HUDEP-2 (cell line): Measurements from ENCODE around the gene SCRN1.
"Not testable (repeated sequence)": the region's sequence is repeated elsewhere in the genome, so short reads cannot be mapped to it uniquely, and the experiment has no call there.

Experiments
- DNase-seq, 76 experiments: peaks; one replicate each; lab custom pipeline; 2025; ENCODE audit not compliant: unreplicated experiment in 76 of 76; lab: John Stamatoyannopoulos, UW

The SCRN1 gene

DNA sequence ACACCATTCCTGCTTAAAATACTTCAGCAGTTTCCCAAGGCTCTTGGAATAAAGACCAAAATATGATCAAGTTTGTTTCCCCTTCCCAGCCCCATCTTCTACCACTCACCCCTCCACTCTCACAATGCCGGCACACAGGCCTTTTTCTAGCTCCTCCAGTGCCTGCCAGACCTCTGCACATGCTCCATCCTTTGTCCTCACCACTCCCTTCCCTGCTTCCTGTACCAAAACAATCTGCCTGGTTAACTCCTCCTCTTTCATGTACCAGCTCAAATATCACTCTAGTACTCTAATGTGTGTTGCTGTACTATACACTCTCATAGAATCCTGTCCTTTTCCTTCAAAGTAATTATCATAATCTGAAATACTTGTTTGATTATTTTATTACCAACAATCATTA lies 19.4 kb downstream of the SCRN1 start:
- no peak for DNase-seq

DNA sequence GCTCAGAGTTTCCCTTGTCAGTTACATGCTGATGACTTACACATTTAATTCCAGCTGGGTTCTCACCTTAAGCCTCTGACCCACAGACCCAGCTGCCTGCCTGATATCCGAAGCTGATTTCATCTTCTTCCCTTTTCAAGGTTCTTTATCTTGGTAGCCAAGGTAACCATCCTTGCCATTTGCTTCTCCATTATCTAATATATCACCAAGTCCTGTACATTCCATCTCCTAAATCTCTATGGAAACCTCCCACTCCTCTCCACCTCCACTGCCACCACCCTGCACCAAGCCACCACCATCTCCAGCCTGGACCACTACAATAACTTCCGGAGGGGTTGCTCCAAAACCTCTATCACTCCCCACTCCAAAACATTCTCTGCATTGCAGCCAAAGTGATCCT lies 19.9 kb downstream of the SCRN1 start:
- DNase-seq = no peak

DNA sequence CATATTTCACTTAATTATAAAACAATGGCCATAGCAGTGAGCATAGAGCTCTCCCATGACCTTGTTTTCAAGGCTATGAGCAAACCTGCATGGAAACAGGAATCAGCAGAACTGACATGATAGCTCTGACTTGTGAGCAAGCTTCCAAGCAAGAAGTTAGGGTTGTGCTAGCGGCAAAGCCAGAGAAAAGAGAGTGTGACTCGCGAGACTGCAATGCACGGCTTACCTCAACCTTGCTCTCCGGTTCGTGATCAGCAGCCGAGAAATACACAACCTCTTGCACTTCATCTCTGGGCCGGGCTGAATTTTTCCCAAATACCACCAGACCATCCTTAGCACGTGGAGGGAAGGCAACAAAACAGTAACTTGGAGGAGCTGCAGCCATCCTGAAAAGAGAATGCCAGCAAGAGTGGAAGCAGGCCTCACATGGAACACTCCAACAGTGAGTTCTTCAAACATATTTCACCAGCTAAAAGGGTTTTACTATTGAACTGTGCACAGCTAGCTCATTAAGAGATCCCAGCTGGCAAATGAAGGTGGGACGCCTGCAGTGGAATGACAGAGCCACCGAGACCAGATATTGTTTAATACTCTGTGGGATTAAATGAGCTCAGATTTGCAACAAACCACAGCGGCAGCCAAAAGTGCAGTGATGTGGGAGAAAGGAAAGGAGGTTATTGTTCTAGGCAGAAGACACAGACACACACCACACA lies 20.8 kb downstream of the SCRN1 start:
- DNase-seq = no peak

DNA sequence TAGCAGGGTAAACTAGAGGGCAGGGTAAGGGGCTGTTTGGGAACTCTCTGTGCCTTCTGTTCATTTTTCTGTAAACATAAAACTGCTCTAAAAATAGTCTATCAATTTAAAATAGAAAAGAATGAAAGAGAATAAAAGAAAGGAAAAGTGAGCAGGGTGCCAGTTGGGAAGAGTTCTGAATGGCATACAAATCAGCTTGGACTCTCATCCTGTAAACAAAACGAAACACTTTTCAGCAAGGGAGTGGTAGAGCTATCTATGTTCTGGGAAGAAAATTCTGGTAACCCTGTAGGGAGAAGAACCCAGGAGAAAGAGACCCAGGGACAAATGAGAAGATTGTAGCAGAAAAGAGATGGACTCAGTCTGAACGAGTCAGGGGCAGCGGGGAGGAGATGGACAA lies 24.6 kb downstream of the SCRN1 start:
- DNase-seq = no peak

DNA sequence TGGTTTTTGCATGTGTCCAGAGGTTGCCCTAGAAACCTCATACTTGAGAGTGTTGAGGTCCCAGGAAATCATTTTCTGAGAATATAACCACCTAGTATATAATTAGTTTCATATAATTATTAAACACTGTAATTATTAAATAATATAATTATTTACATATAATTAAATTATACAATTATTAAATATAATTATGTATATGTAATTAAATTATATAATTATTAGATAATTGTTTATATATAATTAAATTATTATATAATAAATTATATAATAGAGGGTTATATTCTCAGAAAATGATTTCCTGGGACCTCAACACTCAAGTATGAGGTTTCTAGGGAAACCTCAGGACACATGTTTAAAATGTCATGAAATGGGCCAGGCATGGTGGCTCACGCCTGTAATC lies 27.6 kb downstream of the SCRN1 start:
- no peak for DNase-seq

DNA sequence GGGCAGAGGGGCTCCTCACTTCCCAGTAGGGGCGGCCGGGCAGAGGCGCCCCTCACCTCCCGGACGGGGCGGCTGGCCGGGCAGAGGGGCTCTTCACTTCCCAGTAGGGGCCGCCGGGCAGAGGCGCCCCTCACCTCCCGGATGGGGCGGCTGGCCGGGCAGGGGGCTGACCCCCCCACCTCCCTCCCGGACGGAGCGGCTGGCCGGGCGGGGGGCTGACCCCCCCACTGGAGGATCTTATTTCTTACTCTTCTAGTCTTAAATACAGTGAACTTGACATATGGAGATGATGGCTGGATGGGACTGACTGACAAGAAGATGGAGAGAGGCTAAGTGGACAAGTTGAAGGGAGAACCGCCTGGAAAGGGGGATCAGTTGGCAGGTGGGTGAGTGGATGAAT lies 28.0 kb downstream of the SCRN1 start:
- DNase-seq = not testable (repeated sequence)

DNA sequence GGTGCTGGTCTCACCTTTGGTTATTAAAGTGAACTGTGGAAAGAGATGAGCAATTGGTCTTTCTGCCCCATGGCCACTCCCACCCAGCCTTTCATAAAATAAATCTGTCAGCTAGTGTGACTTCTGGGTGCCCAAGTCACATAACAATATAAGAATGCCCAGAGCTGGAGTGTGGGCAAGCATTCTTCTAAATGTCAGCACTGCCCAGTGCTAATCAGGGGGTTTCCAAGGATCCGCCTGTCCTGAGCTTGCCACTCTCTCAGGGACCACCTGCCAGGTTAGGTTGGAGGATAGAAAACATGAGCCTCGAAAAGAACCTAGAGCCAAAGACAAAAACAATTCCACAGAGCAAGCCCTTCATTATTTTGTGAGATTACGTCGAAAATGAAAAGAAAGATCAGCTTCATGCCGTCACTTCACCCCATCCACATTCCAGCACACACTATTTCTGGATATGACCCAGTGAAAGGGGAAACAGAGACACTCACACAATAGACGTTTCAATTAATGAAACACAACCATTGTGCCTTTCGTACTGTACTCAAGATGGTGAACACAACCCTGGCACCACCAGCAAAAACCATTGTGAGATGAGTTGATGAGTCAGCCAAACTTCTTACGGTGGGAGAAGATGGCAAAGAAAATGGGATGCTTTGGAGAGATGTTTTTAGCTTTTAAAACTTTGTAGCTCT lies 30.8 kb downstream of the SCRN1 start:
- DNase-seq = no peak

DNA sequence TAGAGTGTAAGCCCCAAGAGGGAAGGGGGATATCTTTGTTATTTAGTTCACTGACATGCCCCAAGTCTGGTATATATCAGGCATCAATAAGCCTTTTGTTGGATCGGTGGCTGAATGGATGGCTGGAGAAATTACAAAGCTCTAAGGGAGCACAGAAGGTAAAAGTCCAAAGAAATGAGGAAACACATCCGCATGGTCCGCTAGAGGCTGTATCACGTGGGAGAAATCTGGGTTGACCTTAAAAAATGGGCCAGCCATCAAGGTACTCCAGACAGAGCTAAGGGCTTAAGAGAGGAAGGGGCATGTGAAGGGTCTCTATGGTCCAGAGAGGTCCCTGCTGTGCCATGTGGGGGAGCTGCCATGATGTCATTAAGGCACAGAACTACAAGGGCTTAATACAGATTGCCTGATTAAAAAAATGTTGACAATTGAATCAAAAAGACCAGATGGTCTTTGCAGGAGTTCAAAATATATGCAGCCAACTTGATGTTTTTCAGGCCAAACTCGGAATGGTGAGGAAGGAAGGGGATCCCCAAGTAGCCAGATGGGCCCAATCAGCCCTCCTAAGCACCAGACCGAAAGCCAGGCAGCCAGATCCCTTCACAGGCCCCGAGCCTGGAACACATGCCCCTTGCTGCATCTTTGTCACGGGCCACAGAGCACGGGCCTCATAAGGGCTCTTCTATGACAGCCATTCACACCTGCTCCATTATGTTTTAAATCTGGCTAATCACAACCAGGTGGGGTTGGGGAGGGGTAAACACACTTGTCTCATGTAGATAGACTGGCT lies 31.9 kb downstream of the SCRN1 start:
- DNase-seq = no peak

DNA sequence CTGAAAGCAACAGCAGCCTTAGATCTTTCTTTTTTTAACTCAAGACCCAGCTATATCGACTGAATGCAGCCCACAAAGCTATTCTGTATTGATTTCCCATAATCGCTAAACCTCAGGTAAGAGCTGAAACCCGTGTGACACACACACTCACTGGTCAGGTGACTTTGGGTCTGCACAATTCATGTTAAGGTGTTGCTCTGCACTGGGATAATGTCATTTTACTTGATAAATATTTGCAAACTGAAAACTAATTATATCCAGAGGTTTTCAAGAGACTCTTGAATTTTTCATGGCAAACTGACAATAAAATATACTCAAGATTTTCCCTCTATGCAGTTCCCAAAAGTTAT lies 33.1 kb downstream of the SCRN1 start:
- no peak for DNase-seq

DNA sequence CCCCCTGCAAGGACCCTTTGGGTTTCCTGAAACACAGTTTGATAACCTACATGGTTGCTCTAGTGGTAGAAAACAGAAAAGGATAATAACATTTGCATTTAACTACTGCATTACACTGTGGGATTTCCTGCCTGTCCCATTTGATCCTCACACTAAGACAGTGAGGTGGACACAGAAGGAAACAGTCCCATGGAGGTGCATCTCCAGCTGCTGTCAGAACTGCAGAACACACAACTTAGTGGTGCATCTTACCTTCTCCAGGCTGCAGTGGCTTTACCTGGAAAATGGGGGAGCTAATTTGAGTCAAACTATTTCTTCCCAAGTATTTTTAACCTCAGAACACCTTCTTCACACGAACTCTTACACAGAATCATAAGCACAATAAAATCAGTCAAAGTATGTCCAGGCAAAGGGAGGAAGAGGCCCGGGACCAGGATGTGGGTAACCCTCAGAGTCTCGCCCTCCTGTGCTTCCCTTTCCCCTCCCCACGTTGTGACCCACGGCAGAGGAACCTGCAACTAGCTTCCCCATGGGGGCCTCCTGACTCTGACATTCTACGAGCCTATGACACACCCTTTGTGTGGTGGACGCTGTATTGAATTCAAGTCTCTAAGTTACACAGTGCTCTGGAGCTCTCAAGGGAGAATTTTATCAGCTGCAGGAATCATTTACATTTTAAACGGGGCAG lies 33.7 kb downstream of the SCRN1 start:
- DNase-seq = no peak

DNA sequence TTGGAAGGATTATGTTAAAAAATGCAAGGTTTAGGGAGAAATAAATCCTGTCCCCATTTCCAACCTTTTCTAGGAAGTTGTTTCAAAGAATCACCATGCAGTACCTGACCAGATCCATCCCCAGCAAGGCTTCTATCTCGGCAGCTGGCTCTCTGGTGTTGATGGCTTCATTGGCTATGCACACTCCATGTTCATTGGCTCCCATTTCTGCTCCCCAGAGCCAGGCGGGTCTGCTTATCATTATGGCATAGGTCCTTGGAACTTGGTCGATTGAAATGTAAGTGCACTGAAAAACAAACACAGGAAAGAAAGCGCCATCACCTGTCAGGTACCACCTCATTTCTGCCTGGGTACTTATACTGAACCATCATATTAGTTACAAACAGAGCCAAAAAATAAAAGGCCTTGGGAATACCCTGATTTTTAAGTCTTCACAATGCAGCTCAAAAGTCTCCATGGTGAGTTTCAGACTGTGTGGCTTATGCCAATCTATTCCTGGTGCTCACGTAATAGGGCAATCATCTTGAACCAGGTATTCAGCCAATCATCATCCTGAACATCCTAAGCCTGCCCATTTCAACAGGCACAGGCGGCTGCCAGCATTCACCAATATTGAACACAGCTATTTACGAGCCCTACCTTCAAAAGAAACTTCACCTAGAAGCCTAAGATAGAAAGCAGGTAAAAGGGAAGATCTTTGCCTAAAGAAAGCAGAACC lies 34.4 kb downstream of the SCRN1 start:
- no peak for DNase-seq

DNA sequence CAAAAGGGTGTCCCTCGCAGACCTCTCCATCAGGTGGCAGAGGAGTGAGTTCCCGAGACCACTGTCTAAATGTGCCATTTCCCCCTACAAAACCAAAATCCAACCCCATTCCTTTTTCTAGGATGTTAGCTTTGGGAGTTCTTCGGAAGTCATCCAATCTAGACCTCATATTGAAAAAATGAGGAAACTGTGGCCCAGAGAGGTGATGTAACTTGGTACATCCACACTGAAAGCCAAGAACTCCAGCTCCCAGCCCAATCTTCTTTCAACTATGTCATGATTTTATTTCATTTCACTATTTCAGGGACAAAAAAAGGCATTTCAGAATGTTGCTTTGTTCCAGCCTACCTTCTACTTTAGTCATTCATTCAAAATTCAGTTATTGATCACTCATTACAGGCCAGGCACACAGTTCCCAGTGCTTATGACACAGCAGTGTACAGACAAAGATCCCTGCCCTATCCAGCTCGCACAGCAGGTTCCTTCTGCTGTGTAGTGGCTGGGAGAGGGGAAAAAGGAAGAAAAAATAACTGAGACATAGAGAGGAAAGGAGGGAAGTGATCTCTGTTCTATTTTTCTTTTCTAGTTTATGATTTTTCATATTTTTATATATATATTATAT lies 35.8 kb downstream of the SCRN1 start:
- no peak for DNase-seq

DNA sequence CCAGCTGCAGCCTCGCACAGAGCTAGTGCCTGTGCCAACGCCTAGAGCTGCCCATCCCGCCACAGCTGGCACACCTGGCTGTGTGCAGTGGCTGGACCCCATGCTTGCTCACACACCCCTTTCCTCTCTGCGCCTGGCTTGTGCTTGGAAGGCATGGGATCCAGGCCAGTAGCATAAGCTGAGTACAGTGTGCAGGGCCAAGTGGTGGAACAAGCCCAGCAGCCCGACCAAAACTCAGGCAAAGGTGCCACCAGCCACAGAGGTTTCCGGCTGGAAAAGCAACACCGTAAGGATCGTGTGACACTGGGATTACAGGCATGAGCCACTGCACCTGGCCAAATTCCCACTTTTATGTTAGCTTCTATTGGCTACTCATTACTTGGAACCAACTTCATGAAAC lies 38.4 kb downstream of the SCRN1 start:
- no peak for DNase-seq

DNA sequence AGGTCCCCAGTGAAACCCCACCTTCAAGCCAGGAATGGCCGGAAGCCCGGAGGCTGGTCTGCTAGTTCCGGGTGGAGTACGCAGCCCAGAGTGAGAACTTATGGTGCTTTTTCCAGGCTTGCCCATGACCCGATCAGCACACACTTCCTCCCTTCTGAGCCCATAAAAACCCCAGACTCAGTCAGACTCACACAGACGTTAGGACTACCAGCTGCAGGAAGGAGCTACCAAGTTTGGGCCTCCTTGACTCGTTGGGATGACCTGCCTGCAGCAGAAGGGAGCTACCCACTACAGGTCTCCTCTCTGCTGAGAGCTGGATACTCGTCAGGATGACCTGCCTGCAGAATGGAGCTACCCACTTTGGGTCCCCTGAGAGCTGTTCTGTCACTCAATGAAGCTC lies 39.1 kb downstream of the SCRN1 start:
- no peak for DNase-seq

DNA sequence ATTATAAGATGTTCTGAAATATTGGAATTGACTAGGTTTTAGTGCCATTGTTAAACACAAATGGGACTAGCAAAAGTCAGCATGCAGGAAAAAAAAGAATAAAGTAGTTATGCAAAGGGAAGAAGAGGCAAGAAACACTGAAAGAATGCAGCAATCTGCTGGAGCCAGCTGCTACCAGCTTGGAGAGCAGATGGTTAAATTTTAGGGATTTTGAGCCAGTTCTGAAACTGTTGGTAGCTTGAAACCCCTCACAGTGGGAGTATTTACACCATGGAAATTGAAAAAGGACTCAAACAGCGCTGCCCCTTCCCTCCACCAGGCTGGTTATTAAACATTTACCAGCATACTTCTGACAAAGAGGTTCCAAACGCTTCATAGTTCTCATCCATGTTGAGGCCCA lies 41.0 kb downstream of the SCRN1 start:
- peak in 1 of 76 experiments; percentile 1 for DNase-seq

DNA sequence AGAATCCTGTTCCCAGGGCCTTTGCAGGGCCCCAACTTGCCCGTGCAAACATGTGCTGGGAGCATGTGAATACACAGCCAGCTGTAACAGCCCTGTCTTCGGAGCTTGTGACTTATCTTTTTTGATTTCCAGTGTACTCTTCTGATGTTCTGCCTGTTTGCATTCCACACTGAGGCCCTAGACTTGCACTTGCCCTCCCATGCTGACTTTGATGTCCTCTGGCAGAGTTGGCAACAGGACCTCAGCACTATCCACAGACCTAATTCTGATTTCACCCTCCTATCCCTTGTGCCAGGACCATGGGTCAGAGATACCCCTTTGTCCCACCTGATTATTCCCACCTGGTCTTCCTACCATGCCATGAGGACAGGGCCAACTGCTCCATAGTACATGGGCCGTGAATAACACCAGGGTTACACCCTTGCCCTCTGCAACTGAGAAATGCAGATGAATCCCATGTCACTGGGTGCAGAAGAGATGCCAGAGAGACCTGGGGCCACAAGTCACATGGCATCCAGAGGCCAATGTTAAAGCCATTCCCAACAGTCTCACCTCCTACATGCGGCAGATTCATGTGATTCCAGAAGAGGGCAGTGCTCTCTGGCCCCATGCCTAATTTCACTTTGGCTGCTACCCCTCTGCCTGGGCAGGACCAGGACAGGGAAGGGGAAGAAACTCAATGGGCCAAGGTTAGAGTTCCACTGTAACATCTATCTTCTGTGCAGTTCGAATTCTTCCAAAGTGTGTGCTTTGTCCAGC lies 43.0 kb downstream of the SCRN1 start:
- peak in 17 of 76 experiments; percentile 4 to 44 (median 14) for DNase-seq

DNA sequence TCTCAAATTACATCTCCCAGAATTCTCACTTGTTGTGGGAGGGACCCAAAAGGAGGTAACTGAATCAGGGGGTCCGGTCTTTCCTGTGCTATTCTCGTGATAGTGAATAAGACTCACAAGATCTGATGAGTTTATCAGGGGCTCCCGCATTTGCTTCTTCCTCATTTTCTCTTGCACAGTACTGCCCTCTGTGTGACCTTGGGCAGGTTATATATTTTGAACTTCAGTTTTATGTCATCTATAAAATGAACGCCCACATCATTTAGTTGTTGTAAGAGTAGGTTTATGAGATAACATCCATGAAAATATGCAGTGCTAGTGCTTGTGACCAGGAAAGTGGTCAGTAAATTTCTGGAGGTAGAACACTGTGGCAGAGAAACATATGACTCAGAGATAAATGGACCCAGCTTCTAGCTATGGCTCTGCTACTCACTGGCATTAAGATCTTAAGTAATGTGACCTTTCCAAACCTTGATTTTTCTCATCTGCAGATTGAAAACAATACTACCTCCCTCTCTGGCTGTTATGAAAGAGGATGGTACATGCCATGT lies 44.3 kb downstream of the SCRN1 start:
- DNase-seq = no peak

DNA sequence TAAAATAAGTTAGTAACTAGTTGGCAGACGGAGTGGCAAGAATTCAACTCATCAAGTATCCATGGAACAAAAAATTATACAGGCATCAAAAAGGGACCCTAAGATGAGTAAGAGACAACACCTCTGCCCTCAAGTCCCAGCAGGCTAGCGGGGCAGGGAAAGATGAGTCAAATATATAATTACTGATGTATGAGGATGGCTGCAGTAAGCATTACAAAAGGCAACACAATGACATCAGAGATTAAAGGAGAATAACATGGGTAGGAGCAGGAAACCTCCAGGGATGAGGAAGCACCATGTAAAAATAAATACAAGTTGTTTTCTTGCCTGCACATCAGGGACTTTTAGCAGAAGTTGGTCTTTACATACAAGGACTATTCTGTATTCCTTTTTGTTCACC lies 49.4 kb downstream of the SCRN1 start:
- no peak for DNase-seq

DNA sequence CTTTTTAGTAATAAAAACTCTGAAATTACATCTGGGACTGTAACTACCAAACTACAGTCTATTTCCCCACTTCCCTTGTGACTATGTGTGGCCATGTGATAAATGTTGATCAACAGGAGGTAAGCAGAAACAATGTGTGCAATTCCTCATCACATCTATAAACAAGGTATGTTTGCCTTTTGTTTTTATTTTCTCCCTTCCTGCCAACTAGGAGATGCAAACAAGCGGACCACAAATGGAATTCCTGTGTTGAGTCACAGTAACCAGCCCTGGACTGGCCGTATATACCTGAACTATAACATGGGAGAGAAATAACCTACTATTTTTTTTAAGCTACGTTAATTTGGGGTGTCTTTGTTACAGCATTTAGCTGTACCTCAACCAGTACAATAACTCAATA lies 52.5 kb downstream of the SCRN1 start:
- no peak for DNase-seq
